Hindlimb muscle (tissue), 1 donor: ENCODE measurements around the gene ZNF625. TPM values are rescaled to one million over a fixed set of nuclear protein-coding genes. Genes with fewer than 3 reads are reported as not detected.
"Not testable (repeated sequence)": the region's sequence is repeated elsewhere in the genome, so short reads cannot be mapped to it uniquely, and the experiment has no call there.

ENCODE experiments used
- DNase-seq: peaks from one replicate; pipeline ENCODE4 v3.0.0-alpha.2; 2013
- polyA plus RNA-seq: library from polyadenylated mRNA; unstranded; fragments of 120-200 nt; gene quantifications from one replicate; pipeline ENCODE4 v1.2.1, GENCODE V29; 2013; ENCODE audit not compliant: insufficient read length

Gene ZNF625
- polyA plus RNA-seq, 1 donor, result 5.8 TPM

DNA sequence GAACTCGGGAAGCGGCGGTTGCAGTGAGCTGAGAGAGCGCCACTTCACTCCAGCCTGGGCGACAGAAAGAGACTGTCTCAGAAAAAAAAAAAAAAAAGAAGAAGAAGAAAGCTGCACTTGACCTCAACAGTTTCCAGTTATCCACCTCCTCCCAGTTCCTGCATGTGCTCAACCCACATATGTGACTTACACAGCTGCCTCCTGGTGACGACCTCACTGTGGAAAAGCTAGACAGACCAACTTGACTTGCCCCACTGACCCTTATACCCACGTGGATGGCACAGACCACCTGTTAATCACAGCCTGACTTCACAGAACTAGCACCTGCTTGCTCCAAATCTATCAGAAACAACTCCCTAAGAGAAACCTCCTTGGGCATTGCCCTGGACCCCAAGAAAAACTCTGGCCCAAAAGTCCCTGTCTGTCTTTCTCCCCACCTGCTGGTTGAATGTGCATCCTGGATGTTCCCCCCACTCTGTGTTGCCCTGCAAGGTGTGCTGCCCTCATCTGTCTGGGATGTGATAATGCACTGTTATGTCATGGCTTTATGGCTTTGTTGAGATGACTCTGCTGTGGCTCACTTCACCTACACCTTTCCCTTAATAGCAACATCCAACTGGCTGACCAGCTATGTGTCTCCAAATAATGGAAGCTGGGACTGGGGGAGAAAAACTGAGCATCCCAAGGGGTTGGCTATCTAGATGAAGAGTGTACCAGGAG lies 19.2 kb downstream of the ZNF625 start:
- no peak for DNase-seq

DNA sequence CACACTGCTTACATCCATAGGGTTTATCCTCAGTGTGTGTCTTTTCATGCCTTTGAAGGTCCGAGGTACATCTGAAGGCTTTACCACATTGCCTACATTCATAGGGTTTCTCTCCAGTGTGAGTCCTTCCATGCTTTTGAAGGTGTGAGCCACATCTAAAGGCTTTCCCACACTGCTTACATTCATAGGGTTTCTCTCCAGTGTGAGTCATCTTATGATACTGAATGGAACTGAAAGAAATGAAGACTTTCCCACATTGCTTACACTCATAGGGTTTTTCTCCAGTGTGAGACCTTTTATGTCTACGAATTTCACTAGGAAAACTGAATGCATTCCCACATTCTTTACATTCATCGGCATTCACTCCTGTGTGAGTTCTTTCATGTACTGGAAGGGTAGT lies 23.5 kb downstream of the ZNF625 start:
- no peak for DNase-seq

DNA sequence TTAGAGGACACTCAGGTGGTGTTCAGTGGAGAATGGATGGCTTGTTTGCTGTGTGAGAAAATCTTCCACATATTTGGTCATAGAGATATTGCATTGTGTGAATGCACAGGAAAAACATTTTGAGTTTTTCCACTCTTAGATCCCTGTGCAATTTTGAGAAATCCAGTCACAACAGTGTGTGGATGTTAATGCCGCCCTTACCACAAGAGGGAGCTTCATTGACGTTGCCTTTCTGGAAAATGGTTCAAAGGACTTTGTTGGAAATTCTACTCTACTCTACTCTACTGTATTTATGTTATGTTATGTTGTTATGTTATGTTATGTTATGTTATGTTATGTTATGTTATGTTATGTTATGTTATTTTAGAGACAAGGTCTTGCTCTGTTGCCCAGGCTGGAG lies 29.8 kb downstream of the ZNF625 start:
- DNase-seq, result no peak

DNA sequence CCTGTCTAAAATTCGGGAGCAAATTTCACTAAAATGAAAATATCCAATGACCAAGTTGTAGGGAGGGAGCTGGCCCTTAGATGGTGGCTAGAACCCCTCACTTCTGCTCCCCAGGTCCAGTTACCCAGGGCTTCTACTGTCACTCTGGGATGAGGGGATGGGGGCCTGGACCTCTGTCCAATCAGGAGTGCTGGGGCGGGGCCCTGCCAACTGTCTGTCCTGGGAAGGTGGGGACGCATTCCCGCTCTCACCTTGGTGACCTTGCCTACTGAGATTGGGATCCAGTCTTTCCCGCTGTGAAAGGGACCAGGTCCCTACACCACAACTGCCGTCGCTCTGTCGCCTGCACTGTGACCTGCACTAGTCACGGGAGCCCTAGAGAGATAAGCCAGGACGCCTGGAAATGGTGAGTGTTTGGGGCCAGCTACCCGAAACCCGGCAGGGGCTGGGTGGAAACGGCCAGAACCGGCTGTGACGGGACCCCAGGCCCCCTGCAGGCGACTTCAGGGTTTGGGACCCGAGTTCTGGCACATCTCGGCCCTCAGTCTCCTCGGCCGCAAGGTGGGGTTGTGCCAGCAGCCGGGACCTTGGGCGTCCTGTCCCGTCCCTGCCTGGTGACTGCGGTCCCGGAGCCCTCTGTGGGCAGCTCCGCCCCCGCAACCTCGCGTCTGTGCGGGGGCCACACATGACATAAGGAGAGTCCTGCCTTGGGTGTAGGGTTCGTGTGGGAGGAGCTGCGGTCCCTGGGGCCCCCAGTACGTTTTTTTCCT lies 39.1 kb downstream of the ZNF625 start:
- DNase-seq, result no peak

DNA sequence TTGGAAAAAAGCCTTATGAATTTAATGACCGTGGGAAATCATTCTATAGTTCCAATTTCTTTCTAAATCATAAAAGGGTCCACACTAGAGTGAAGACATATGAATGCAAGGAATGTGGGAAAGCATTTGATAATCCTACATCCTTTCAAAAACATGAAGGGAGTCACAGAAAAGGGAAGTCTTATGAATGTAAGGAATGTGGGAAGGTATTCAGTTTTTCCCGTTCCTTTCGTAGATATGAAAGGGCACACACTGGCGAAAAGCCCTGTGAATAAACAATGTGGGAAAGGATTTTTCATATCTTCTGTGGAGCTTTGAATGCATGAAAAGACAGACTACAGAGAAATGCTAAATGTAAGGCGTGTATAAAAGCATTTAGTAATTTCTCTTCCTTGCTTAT lies 43.4 kb downstream of the ZNF625 start:
- no peak for DNase-seq

DNA sequence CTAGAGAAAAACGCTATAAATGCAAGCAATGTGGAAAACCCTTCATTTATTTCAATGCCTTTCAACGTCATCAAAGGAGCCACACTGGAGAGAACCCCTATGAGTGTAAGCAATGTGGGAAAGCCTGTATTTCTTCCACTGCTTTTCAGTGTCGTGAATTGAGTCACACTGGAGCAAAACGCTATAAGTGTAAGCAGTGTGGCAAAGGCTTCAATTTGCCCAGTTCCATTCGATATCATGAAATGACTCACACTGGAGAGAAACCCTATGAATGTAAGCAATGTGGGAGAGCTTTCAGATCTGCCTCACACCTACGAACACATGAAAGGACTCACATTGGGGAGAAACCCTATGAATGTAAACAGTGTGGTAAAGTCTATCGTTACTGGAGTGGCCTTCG lies 43.8 kb downstream of the ZNF625 start:
- no peak for DNase-seq

DNA sequence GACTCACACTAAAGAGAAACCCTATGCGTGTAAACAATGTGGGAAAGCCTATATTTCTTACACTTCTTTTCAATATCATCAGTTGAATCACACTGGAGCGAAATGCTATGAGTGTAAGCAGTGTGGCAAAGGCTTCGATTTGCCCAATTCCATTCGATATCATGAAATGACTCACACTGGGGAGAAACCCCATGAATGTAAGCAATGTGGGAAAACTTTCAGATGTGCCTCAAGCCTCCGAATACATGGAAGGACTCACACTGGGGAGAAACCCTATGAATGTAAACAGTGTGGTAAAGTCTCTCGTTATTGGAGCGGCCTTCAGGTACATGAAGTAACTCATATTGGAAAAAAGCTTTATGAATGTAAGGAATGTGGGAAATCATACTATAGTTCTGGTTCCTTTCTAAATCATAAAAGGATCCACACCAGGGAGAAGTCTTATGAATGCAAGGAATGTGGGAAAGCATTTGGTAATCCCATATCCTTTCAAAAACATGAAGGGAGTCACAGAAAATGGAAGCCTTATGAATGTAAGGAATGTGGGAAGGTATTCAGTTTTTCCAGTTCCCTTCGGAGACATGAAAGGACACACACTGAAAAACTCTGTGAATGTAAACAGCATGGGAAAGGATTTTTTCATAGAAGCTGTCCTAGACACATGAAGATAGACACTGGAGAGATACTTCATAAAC lies 44.4 kb downstream of the ZNF625 start:
- no peak for DNase-seq

DNA sequence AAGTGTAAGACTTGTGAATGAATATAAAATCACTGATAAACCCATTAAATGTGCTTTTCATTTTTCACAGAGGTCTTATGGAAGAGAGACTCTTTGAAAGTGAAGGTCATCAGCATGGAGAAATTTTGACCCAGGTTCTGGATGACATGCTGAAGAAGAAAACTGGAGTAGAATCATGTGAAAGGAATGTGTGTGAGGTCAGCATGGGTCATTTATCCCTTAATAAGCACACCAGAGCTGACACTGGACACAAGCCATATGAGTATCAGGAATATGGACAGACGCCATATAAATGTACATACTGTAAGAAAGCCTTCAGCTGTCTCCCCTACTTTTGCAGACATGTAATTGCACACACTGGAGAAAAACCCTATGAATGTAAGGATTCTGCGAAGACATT lies 45.4 kb downstream of the ZNF625 start:
- DNase-seq, result no peak

DNA sequence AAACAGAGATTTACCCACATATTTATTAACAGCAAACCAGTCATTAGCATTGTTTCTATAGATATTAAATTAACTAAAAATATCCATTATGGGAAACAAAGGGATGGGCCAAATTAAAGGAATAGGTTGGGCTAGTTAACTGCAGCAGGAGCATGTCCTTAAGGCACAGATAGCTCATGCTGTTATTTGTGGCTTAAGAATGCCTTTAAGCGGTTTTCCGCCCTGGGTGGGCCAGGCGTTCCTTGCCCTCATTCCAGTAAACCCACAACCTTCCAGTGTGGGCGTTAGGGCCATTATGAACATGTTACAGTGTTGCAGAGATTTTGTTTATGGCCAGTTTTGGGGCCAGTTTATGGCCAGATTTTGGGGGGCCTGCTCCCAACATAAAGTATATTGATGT lies 52.6 kb downstream of the ZNF625 start:
- DNase-seq, result not testable (repeated sequence)

DNA sequence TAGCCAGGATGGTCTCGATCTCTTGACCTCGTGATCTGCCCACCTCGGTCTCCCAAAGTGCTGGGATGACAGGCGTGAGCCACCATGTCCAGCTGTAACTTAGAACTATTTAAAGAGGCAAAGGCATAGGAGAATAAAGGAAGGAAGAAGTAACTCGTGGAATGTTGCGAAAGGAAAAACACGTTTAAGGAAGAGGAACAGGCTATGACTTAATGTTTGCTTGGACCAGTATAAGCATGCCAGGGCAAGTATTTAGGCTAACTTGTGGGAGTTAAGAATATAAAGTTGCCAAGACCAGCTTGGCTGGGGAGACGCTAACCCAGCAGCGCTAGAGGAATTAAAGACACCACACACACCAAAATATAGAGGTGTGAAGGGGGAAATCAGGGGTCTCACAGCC lies 58.5 kb downstream of the ZNF625 start:
- no peak for DNase-seq

DNA sequence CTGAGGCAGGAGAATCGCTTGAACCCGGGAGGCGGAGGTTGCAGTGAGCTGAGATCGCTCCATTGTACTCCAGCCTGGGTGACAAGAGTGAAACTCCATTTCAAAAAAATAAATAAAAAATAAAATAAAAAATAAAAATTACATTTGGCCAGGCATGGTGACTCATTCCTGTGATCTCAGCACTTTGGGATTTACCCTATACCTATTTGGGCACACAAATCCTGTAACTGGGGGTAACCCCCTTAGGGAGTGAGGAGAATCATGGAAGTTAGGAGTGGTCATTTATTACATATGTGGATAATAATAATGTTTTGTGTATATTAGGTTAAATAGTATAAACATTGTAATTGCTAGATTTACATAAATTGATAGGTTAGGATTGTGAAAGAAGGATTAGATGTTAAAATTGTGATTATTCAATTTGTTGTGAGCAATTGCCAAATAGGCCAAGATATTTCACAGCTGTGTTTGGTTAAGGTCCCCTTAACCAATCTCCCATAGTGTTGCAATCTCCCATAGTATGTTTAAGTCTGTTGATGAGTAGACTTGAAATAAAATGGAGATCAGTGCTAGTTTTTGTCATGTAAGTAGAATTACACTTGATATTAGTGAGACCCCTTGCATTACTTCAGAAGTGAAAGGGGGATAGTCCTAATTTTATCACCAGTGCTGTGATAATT lies 61.3 kb downstream of the ZNF625 start:
- no peak for DNase-seq

Other genes with a start within 250 kb of the ZNF625 start
- 7.4 TPM for gene ZNF700, start 231.6 kb downstream of the ZNF625 start, polyA plus RNA-seq
- 2.4 TPM for gene ZNF763, start 191.7 kb downstream of the ZNF625 start, polyA plus RNA-seq
- gene ZNF433, start 121.1 kb downstream of the ZNF625 start, polyA plus RNA-seq, result 4.6 TPM
- 0.31 TPM for gene ZNF878, start 103.8 kb downstream of the ZNF625 start, polyA plus RNA-seq
- gene ZNF844, start 92.0 kb downstream of the ZNF625 start, polyA plus RNA-seq, result 11.1 TPM
- gene ZNF20, start 16.4 kb downstream of the ZNF625 start, polyA plus RNA-seq, result 2.7 TPM
- 7.3 TPM for gene ZNF136, start 6.4 kb upstream of the ZNF625 start, polyA plus RNA-seq
- 9.0 TPM for gene ZNF44, start 138.1 kb upstream of the ZNF625 start, polyA plus RNA-seq
- gene ZNF563, start 176.9 kb upstream of the ZNF625 start, polyA plus RNA-seq, result 1.4 TPM
- gene ZNF442, start 208.9 kb upstream of the ZNF625 start, polyA plus RNA-seq, result 1.9 TPM
- 4.1 TPM for gene ZNF799, start 244.5 kb upstream of the ZNF625 start, polyA plus RNA-seq